ENCODE results near the gene CBX2. TPM values are rescaled to one million over a fixed set of nuclear protein-coding genes. Genes with fewer than 3 reads are reported as not detected.

Gene CBX2
- total and polyA plus RNA-seq, 2 of the 4 experiments (the other 2 are of a cell fraction) = 2.0 to 3.2 TPM

- 80% methylated on average over 2 of the region's 41 CpGs; no CpG with 5 or more reads in 1 of the 2 experiments for WGBS, 2 experiments (ENCODE audit: extremely low coverage in 2 of 2, insufficient read length in 1 of 2)
- Histone ChIP-seq H2AFZ (replicated peaks; ENCODE audit: low read length, poor library complexity) (no peak overlapping the region), H3K36me3 (ENCODE audit: control insufficient read depth, insufficient read depth, low read length) (no peaks in the 10 kb centered on the region), H2BK20ac (ENCODE audit: low read depth, low read length) (no peak overlapping the region), H2AK9ac (replicated peaks; ENCODE audit: low read depth, low read length, poor library complexity) (no peak overlapping the region), H3K4me1 (ENCODE audit: control insufficient read depth, insufficient read depth, low read length) (peaks cover 9% of the 10 kb centered on the region), H2AK5ac (ENCODE audit: low read depth, low read length) (no peak overlapping the region), H4K8ac (ENCODE audit: low read depth in 2 of 2, low read length in 2 of 2) (no peak overlapping the region), H2BK120ac (ENCODE audit: low read depth, low read length) (no peak overlapping the region), H3K23ac (ENCODE audit: low read depth, low read length) (no peak overlapping the region), H4K20me1 (ENCODE audit: insufficient read depth, low read length) (no peaks in the 10 kb centered on the region; the same call in none of the 2 replicates), H3K4me3 (ENCODE audit: insufficient read depth, low read depth, low read length) (no peak overlapping the region), H2BK5ac (ENCODE audit: low read depth, low read length, poor library complexity, severe bottlenecking) (no peak overlapping the region), H3K56ac (ENCODE audit: extremely low read depth, insufficient read depth, low read length) (no peak overlapping the region), H3K79me1 (ENCODE audit: low read depth in 1 of 2, low read length in 2 of 2) (no peaks in the 10 kb centered on the region), H3K9me1 (ENCODE audit: insufficient read depth, low read length) (no peaks in the 10 kb centered on the region), H3K9ac (ENCODE audit: low read depth, low read length) (no peak overlapping the region), H3K4me2 (ENCODE audit: low read depth, low read length) (no peak overlapping the region), H3K4ac (ENCODE audit: low read depth, low read length) (no peak overlapping the region), H3K27ac (ENCODE audit: insufficient read depth, low read length) (no peak overlapping the region), H3K9me3 (ENCODE audit: control insufficient read depth, insufficient read depth, low read length) (no peaks in the 10 kb centered on the region), H4K91ac (ENCODE audit: insufficient read depth, low read depth, low read length) (no peak overlapping the region), H3K14ac (replicated peaks; ENCODE audit: low read depth, low read length) (no peak overlapping the region), H4K5ac (ENCODE audit: low read depth, low read length) (no peak overlapping the region), H3K18ac (ENCODE audit: low read depth, low read length) (no peak overlapping the region), H3K27me3 (ENCODE audit: control insufficient read depth, insufficient read depth, low read length) (peaks cover 86% of the 10 kb centered on the region), H2BK15ac (ENCODE audit: low read depth, low read length) (no peak overlapping the region)
- POLR2A ChIA-PET (ENCODE audit: unreplicated experiment) = no interaction called here
- ATAC-seq (ENCODE audit: low read depth) (no peak), DNase-seq (no peak)
- in situ Hi-C loops (cut with MboI; ENCODE audit: low sequenced_read_pairs) = no loop called here
- CTCF ChIA-PET = interaction anchor here (0.6 kb wide), 1 partner anchor 19 kb away, joined by 3 read pairs; no protein-coding TSS in a partner anchor
- no TSS peak for BruUV-seq (replicated peaks)
- dilution Hi-C loops (cut with HindIII; ENCODE audit: low sequenced_read_pairs, unreplicated experiment) = no loop called here
- intact Hi-C loops (cut with micrococcal nuclease) = no loop called here
- TF ChIP-seq RAD21 (IDR thresholded peaks at IDR 0.05; ENCODE audit: low read length) (no peak), USF2 (IDR thresholded peaks at IDR 0.05; ENCODE audit: low read depth, low read length) (no peak), POLR2A (IDR thresholded peaks at IDR 0.05; ENCODE audit: low read depth, low read length) (no peak), BHLHE40 (IDR thresholded peaks at IDR 0.05; ENCODE audit: low read depth, low read length) (no peak), FOS (IDR thresholded peaks at IDR 0.05; ENCODE audit: low read depth, low read length) (no peak), RFX5 (IDR thresholded peaks at IDR 0.05; ENCODE audit: low read depth, low read length) (no peak), MAZ (IDR thresholded peaks at IDR 0.05; ENCODE audit: borderline replicate concordance, low read depth, low read length) (no peak), CEBPB (IDR thresholded peaks at IDR 0.05; ENCODE audit: low read depth, low read length) (no peak), MXI1 (IDR thresholded peaks at IDR 0.05; ENCODE audit: borderline replicate concordance, low read depth, low read length) (no peak), SMC3 (IDR thresholded peaks at IDR 0.05; ENCODE audit: low read depth, low read length) (no peak), CTCF (conservative IDR thresholded peaks at IDR 0.05; ENCODE audit: low read depth, low read length) (no peak), CHD1 (IDR thresholded peaks at IDR 0.05; ENCODE audit: low read depth, low read length) (no peak), NFE2L2 (IDR thresholded peaks at IDR 0.05; ENCODE audit: low read depth, low read length) (no peak), MAFK (IDR thresholded peaks at IDR 0.05; ENCODE audit: low read depth, low read length) (no peak), ELK1 (IDR thresholded peaks at IDR 0.05; ENCODE audit: borderline replicate concordance, low read depth, low read length) (no peak), RCOR1 (IDR thresholded peaks at IDR 0.05; ENCODE audit: insufficient replicate concordance, low read length) (no peak)
These were observed 38.0 kb downstream of the CBX2 start for GRCh38 chr17:79815836-79816461.
